ENCODE data around the gene IP6K2. TPM values are rescaled to one million over a fixed set of nuclear protein-coding genes. Genes with fewer than 3 reads are reported as not detected.

Gene IP6K2
- total RNA-seq, 4 donors from 2014 or later = 64.3 to 145 (median 93.0) TPM

DNA sequence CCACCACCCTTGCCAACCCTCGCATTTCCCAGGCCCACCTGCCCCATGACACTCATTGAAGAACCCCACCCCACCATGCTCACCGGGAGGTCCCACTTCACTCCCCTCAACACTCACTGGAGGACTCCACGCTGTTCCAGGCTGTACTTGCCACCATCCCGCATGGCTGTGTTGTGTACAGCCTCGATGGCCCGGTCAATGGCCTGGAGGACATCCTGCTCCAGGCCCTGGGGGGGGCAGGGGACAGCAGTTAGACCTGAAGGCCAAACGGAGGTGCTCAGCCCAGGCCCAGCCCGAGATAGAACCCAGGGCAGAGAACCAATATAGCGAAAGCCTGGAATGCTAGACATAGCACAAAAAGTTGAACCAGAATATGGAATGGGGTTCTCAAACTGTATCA lies 34.2 kb downstream of the IP6K2 start:
- TF ChIP-seq, protein P1, sequence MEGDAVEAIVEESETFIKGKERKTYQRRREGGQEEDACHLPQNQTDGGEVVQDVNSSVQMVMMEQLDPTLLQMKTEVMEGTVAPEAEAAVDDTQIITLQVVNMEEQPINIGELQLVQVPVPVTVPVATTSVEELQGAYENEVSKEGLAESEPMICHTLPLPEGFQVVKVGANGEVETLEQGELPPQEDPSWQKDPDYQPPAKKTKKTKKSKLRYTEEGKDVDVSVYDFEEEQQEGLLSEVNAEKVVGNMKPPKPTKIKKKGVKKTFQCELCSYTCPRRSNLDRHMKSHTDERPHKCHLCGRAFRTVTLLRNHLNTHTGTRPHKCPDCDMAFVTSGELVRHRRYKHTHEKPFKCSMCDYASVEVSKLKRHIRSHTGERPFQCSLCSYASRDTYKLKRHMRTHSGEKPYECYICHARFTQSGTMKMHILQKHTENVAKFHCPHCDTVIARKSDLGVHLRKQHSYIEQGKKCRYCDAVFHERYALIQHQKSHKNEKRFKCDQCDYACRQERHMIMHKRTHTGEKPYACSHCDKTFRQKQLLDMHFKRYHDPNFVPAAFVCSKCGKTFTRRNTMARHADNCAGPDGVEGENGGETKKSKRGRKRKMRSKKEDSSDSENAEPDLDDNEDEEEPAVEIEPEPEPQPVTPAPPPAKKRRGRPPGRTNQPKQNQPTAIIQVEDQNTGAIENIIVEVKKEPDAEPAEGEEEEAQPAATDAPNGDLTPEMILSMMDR (IDR thresholded peaks at IDR 0.05) = no peak
- TF ChIP-seq POLR2A (IDR thresholded peaks at IDR 0.05) = no peak
- WGBS, 2 donors = 77 to 92% methylated on average over 9 of the region's 9 CpGs
- Histone ChIP-seq H3K4me3 (replicated peaks in 1 of 3) (no peak overlapping the region), H3K27ac (no peak overlapping the region), H3K9me3 (no peaks in the 10 kb centered on the region), H3K4me1 (peaks cover 22 to 27% of the 10 kb centered on the region in 2 donors), H3K36me3 (peaks cover 20 to 43% of the 10 kb centered on the region in 2 donors), H3K27me3 (no peaks in the 10 kb centered on the region)
- intact Hi-C loops (cut with DNase I) = no loop called here
- no peak for DNase-seq

DNA sequence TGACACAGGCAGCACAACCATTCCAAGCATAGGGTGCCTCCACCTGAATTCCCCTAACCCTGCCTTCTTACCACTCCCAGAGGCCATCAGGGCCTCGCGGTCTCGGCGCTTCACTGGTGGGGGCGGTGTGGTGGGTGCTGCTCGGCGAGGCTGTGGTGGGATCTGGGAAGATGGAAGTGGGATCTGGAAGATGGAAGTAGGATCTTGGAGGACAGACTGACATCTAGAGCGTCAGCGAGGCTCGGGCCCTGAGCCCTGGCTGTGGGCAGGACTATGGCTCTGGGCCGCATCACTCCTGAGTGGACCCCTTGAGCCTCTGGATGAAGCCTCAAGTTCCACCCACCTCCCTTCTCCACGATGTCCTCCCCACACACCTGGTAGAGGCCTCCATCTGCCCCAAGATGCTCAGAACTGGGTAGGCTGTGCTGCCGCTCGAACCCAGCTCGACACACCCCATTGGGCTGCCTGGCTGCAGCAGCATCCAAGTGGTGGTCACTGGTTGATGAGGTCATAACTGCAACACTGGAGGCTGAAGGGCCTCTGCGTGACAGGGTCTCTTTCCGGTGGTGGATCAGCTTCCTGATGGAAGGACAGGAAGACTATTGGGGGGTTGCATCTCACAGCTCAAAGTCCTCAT lies 34.9 kb downstream of the IP6K2 start:
- DNase-seq = no peak
- no peaks in the 10 kb centered on the region for H3K27me3 ChIP-seq
- no peak overlapping the region for H3K27ac ChIP-seq
- TF ChIP-seq, protein P1 (IDR thresholded peaks at IDR 0.05) = no peak
- TF ChIP-seq POLR2A (IDR thresholded peaks at IDR 0.05) = no peak
- peaks cover 15 to 37% of the 10 kb centered on the region in 2 donors for H3K36me3 ChIP-seq
- 97 to 99% methylated on average over 14 to 15 of the region's 17 CpGs for WGBS, 2 donors
- intact Hi-C loops (cut with DNase I) = no loop called here
- no peak overlapping the region for H3K4me3 ChIP-seq (replicated peaks in 1 of 3)
- no peaks in the 10 kb centered on the region for H3K9me3 ChIP-seq
- H3K4me1 ChIP-seq = peaks cover 22 to 27% of the 10 kb centered on the region in 2 donors

DNA sequence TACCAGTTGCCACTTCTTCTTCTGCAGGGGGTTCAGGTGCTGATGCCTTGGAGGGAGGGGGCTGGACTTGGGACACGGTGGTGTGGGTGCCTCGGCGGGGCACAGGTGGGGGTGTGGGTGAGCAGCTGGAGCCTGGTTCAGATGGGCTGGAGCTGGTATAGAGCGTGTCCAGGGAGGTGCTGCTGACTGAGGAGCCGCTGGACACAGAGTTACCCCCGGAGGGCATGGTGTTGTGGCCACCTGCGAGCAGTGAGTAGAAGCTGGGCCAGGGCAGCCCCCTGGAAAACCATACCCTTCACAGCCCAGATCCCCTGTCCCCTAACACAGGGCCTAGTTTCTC lies 35.5 kb downstream of the IP6K2 start:
- Histone ChIP-seq H3K36me3 (peaks cover 15 to 37% of the 10 kb centered on the region in 2 donors), H3K27ac (no peak overlapping the region), H3K27me3 (no peaks in the 10 kb centered on the region), H3K9me3 (no peaks in the 10 kb centered on the region), H3K4me3 (replicated peaks in 1 of 3) (no peak overlapping the region), H3K4me1 (peaks cover 22 to 26% of the 10 kb centered on the region in 2 donors)
- intact Hi-C loops (cut with DNase I) = no loop called here
- WGBS, 2 donors = 91 to 92% methylated on average over 6 to 7 of the region's 7 CpGs
- DNase-seq = no peak
- TF ChIP-seq, protein P1 (IDR thresholded peaks at IDR 0.05) = no peak
- no peak for TF ChIP-seq POLR2A (IDR thresholded peaks at IDR 0.05)

DNA sequence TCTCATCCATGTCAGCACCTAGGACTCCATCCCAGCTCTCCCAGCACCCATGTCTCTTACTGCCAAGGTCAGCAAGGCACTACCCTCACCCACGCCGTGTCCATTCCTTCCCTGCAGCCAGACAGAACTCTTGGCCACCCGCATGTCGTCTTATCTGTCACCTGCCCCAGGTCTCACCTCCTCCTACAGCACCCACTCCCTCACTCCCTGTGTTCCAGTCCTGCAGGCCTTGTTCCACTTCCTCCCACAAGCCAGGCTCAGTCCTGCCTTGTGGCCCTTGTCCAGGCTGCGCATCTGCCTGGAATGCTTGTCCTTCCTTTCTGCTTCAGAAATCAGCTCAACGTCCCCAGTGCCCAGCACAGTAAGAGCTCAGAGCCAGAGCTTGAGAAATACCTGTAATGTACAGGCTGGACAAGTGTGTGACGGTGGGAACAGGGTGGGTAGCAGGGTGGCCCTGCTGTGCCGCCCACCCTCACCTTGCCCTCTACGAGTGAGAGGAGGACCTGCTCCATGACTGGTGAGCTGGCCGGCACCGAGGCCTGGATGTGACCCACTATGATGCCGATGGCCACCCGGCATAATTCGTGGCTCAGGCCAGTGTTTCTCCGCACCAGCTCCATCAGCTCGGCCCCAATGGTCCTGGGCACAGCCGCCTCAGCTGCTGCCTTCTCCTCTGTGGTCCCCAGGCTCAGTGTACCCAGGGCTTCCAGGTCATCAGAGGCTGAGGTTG lies 36.0 kb downstream of the IP6K2 start:
- no peak for TF ChIP-seq POLR2A (IDR thresholded peaks at IDR 0.05)
- TF ChIP-seq, protein P1 (IDR thresholded peaks at IDR 0.05) = no peak
- no peak overlapping the region for H3K4me3 ChIP-seq (replicated peaks in 1 of 3)
- peaks cover 17 to 23% of the 10 kb centered on the region in 2 donors for H3K4me1 ChIP-seq
- H3K9me3 ChIP-seq = no peaks in the 10 kb centered on the region
- no peak overlapping the region for H3K27ac ChIP-seq
- intact Hi-C loops (cut with DNase I) = no loop called here
- 89 to 97% methylated on average over 11 to 13 of the region's 17 CpGs for WGBS, 2 donors
- no peaks in the 10 kb centered on the region for H3K27me3 ChIP-seq
- H3K36me3 ChIP-seq = peaks cover 15 to 37% of the 10 kb centered on the region in 2 donors
- no peak for DNase-seq

All from thyroid gland (tissue), 4 donors.